H1 (cell line): ENCODE data around the gene TIE1. TPM values are rescaled to one million over a fixed set of nuclear protein-coding genes. Genes with fewer than 3 reads are reported as not detected.

Source experiments
- CTCF ChIA-PET: fragments of 300-600 bp; sonication (Branson Sonifier 250); formaldehyde crosslinking; loops from one replicate; lab custom pipeline; 2021; ENCODE audit not compliant: partially characterized antibody; lab: Charles Lee
- POLR2A ChIA-PET: fragments of 300-600 bp; sonication (Branson Sonifier 250); formaldehyde crosslinking; loops from one replicate; lab custom pipeline; 2021; ENCODE audit warnings: inconsistent platforms; ENCODE audit not compliant: partially characterized antibody; lab: Charles Lee
- DNase-seq, 2 experiments: peaks; one replicate each; pipeline versions ENCODE4 v3.0.0 to v3.0.0-alpha.2; 2010 to 2022; ENCODE audit warnings: low spot score in 2 of 2, low read depth in 1 of 2, mixed read lengths in 1 of 2
- FAIRE-seq: peaks from 2 replicates; lab custom pipeline; 2011; peaks lifted over from hg19 to GRCh38; lab: Jason Lieb, UNC
- H2AFZ ChIP-seq: 2 replicates; pipeline ENCODE4 v1.8.1; 2012; ENCODE audit warnings: low read length, inconsistent platforms
- H2AK5ac ChIP-seq: 2 replicates; pipeline ENCODE4 v1.6.1; 2013; ENCODE audit warnings: low read depth, low read length
- H2BK120ac ChIP-seq: replicated peaks from 2 replicates; pipeline ENCODE3; 2013; ENCODE audit warnings: low read depth, low read length, inconsistent platforms
- H2BK12ac ChIP-seq: 2 replicates; pipeline ENCODE4 v1.6.1; 2013; ENCODE audit warnings: low read depth, low read length
- H2BK15ac ChIP-seq: 2 replicates; pipeline ENCODE4 v1.6.1; 2013; ENCODE audit warnings: low read length
- H2BK20ac ChIP-seq: 2 replicates; pipeline ENCODE4 v1.6.1; 2013; ENCODE audit warnings: low read length
- H2BK5ac ChIP-seq: 2 replicates; pipeline ENCODE4 v1.6.1; 2013; ENCODE audit warnings: low read depth, low read length
- H3K14ac ChIP-seq: 2 replicates; pipeline ENCODE4 v1.6.1; 2013; ENCODE audit warnings: inconsistent platforms; ENCODE audit not compliant: insufficient read length
- H3K18ac ChIP-seq: 2 replicates; pipeline ENCODE4 v1.6.1; 2013; ENCODE audit warnings: low read length; ENCODE audit errors: extremely low read depth
- H3K23ac ChIP-seq: 2 replicates; pipeline ENCODE4 v1.6.1; 2013; ENCODE audit warnings: inconsistent platforms; ENCODE audit not compliant: insufficient read length
- H3K23me2 ChIP-seq: 2 replicates; pipeline ENCODE4 v1.6.1; 2013; ENCODE audit warnings: low read depth, low read length
- H3K27ac ChIP-seq: 2 replicates; pipeline ENCODE4 v1.6.1; 2011; ENCODE audit warnings: low read depth, low read length, inconsistent platforms
- H3K27me3 ChIP-seq, 4 experiments: replicated peaks in 1 of 4; 1 replicate in 1 of 4; 2 replicates in 3 of 4; pipeline versions ENCODE4 v1.6.1 to v1.8.1; 2011 to 2013; ENCODE audit warnings: low read length in 3 of 4, mild to moderate bottlenecking in 3 of 4, inconsistent platforms in 2 of 4, mixed read lengths in 2 of 4, moderate library complexity in 1 of 4; ENCODE audit not compliant: control insufficient read depth in 3 of 4, insufficient read depth in 3 of 4; ENCODE audit errors: extremely low read depth in 1 of 4
- H3K36me3 ChIP-seq, 4 experiments: 2 replicates each; pipeline versions ENCODE4 v1.6.1 to v1.8.1; 2011 to 2013; ENCODE audit warnings: mild to moderate bottlenecking in 4 of 4, low read length in 3 of 4, moderate library complexity in 2 of 4, control low read depth in 1 of 4, inconsistent platforms in 1 of 4; ENCODE audit not compliant: insufficient read depth in 4 of 4, control insufficient read depth in 2 of 4
- H3K4ac ChIP-seq: replicated peaks from 2 replicates; pipeline ENCODE3; 2013; ENCODE audit warnings: low read length, low read depth, mixed read lengths, inconsistent platforms; ENCODE audit not compliant: insufficient read length
- H3K4me1 ChIP-seq, 4 experiments: replicated peaks in 1 of 4; 1 replicate in 1 of 4; 2 replicates in 3 of 4; pipeline versions ENCODE4 v1.6.1 to v1.8.1; 2011 to 2013; ENCODE audit warnings: low read length in 3 of 4, inconsistent platforms in 2 of 4, mixed read lengths in 1 of 4; ENCODE audit not compliant: insufficient read depth in 4 of 4, control insufficient read depth in 3 of 4
- H3K4me2 ChIP-seq, 2 experiments: 2 replicates each; pipeline versions ENCODE4 v1.6.1 to v1.8.1; 2011 to 2013; ENCODE audit warnings: low read depth in 2 of 2, low read length in 2 of 2, control low read depth in 1 of 2, inconsistent platforms in 1 of 2, mild to moderate bottlenecking in 1 of 2; ENCODE audit not compliant: insufficient read depth in 1 of 2
- H3K4me3 ChIP-seq, 4 experiments: fragments of 200-600, 300-600 bp in 1 of 4; sonication (generic), shearing (Covaris generic), sonication (Bioruptor Twin) in 1 of 4; 2 replicates each; pipeline versions ENCODE4 v1.5.1 to v1.8.1; 2011 to 2016; ENCODE audit warnings: low read length in 4 of 4, low read depth in 3 of 4, control low read depth in 2 of 4, inconsistent platforms in 2 of 4, mild to moderate bottlenecking in 2 of 4, mixed read lengths in 1 of 4, moderate library complexity in 1 of 4; ENCODE audit not compliant: insufficient read depth in 2 of 4; ENCODE audit errors: extremely low read depth in 1 of 4
- H3K56ac ChIP-seq: replicated peaks from 2 replicates; pipeline ENCODE3; 2013; ENCODE audit warnings: low read depth, mild to moderate bottlenecking, mixed read lengths, low read length, inconsistent platforms; ENCODE audit not compliant: insufficient read length
- H3K79me1 ChIP-seq: 2 replicates; pipeline ENCODE4 v1.6.1; 2013; ENCODE audit warnings: low read depth, low read length, control low read depth
- H3K79me2 ChIP-seq, 2 experiments: 2 replicates each; pipeline versions ENCODE4 v1.6.1 to v1.8.1; 2012 to 2013; ENCODE audit warnings: low read length in 2 of 2, mild to moderate bottlenecking in 2 of 2, inconsistent platforms in 1 of 2; ENCODE audit not compliant: insufficient read depth in 2 of 2, control insufficient read depth in 1 of 2
- H3K9ac ChIP-seq, 4 experiments: replicated peaks in 1 of 4; 1 replicate in 1 of 4; 2 replicates in 3 of 4; pipeline versions ENCODE4 v1.6.1 to v1.8.1; 2011 to 2013; ENCODE audit warnings: low read depth in 3 of 4, low read length in 3 of 4, control low read depth in 2 of 4, mild to moderate bottlenecking in 2 of 4, moderate library complexity in 2 of 4, inconsistent platforms in 1 of 4; ENCODE audit errors: extremely low read depth in 1 of 4
- H3K9me3 ChIP-seq, 2 experiments: 2 replicates each; pipeline versions ENCODE4 v1.6.1 to v1.8.1; 2012 to 2013; ENCODE audit warnings: mild to moderate bottlenecking in 2 of 2, moderate library complexity in 2 of 2, control low read depth in 1 of 2, inconsistent platforms in 1 of 2, low read depth in 1 of 2, low read length in 1 of 2, mixed read lengths in 1 of 2; ENCODE audit not compliant: insufficient read depth in 2 of 2
- H4K20me1 ChIP-seq, 2 experiments: replicated peaks in 1 of 2; 2 replicates each; pipeline versions ENCODE3 to v1.8.1; 2011 to 2013; ENCODE audit warnings: inconsistent platforms in 2 of 2, low read length in 2 of 2, mild to moderate bottlenecking in 1 of 2; ENCODE audit not compliant: insufficient read depth in 2 of 2, control insufficient read depth in 1 of 2
- H4K5ac ChIP-seq: 2 replicates; pipeline ENCODE4 v1.6.1; 2013; ENCODE audit warnings: low read length, low read depth, mixed read lengths, inconsistent platforms; ENCODE audit not compliant: insufficient read length
- H4K8ac ChIP-seq: 2 replicates; pipeline ENCODE4 v1.8.0; 2013; ENCODE audit warnings: mild to moderate bottlenecking, moderate library complexity, low read length, inconsistent platforms; ENCODE audit not compliant: insufficient read depth; ENCODE audit errors: extremely low read depth
- H4K91ac ChIP-seq: replicated peaks from 2 replicates; pipeline ENCODE3; 2013; ENCODE audit warnings: low read length, mixed read lengths, inconsistent platforms; ENCODE audit not compliant: insufficient read length
- BRCA1 ChIP-seq: IDR thresholded peaks from 2 replicates; pipeline ENCODE4 v1.6.1; 2012; ENCODE audit warnings: low read depth, low read length, improper control_type of control experiment
- CEBPB ChIP-seq: IDR thresholded peaks from 2 replicates; pipeline ENCODE4 v1.6.1; 2012; ENCODE audit warnings: low read depth, low read length
- E2F6 ChIP-seq: IDR thresholded peaks from 2 replicates; pipeline ENCODE4 v1.6.1; 2012; ENCODE audit warnings: inconsistent platforms
- EZH2 ChIP-seq: fragments of 200-600 bp; sonication (generic); IDR thresholded peaks from 2 replicates; pipeline ENCODE4 v1.7.1; 2012; ENCODE audit warnings: low read depth, mild to moderate bottlenecking, moderate library complexity, low read length, inconsistent platforms; ENCODE audit not compliant: severe bottlenecking
- GTF2F1 ChIP-seq: IDR thresholded peaks from 2 replicates; pipeline ENCODE4 v1.6.1; 2012; ENCODE audit warnings: low read depth, low read length, improper control_type of control experiment, borderline replicate concordance
- MAX ChIP-seq: IDR thresholded peaks from 2 replicates; pipeline ENCODE4 v1.6.1; 2012; ENCODE audit warnings: inconsistent platforms
- NRF1 ChIP-seq: IDR thresholded peaks from 2 replicates; pipeline ENCODE4 v1.6.1; 2011; ENCODE audit warnings: mild to moderate bottlenecking, low read depth, low read length, improper control_type of control experiment
- POLR2AphosphoS5 ChIP-seq: IDR thresholded peaks from 2 replicates; pipeline ENCODE4 v1.6.1; 2011; ENCODE audit warnings: low read depth, low read length
- RNF2 ChIP-seq: fragments of 200-900, 300-1000 bp; sonication (generic); IDR thresholded peaks from 2 replicates; pipeline ENCODE4 v1.7.1; 2016; ENCODE audit warnings: borderline replicate concordance, low read depth, mild to moderate bottlenecking, antibody characterized with exemption, low read length; ENCODE audit not compliant: poor library complexity, severe bottlenecking; ENCODE audit errors: missing control alignments
- RXRA ChIP-seq: IDR thresholded peaks from 2 replicates; pipeline ENCODE4 v1.6.1; 2011; ENCODE audit warnings: low read depth, mild to moderate bottlenecking, low read length, moderate library complexity; ENCODE audit not compliant: insufficient read depth
- TCF12 ChIP-seq: IDR thresholded peaks from 2 replicates; pipeline ENCODE4 v1.6.1; 2011; ENCODE audit warnings: low read depth, mild to moderate bottlenecking, low read length
- TEAD4 ChIP-seq: IDR thresholded peaks from 2 replicates; pipeline ENCODE4 v1.6.1; 2012; ENCODE audit warnings: low read depth, low read length, inconsistent platforms, mixed read lengths
- WGBS, 2 experiments: shearing (Covaris generic) in 1 of 2; methylation state at CpG; one replicate each; pipeline versions ENCODE4 v1.1.6 to v1.1.7; 2013 to 2015; ENCODE audit warnings: low lambda C conversion rate in 2 of 2, mixed read lengths in 2 of 2, inconsistent platforms in 1 of 2, low coverage in 1 of 2, missing lambda C conversion rate in 1 of 2; ENCODE audit not compliant: insufficient replicate concordance in 2 of 2, insufficient coverage in 1 of 2, insufficient read length in 1 of 2; ENCODE audit errors: extremely low coverage in 1 of 2, missing lambda C conversion rate in 1 of 2; 5-methylcytosine and 5-hydroxymethylcytosine counted together
- polyA plus RNA-seq, 7 experiments: library from polyadenylated mRNA; depleted of rRNA in 3 of 7; stranded (reverse) in 5 of 7; unstranded in 2 of 7; fragments of >200 nt in 5 of 7; fragments of 200-250 nt in 2 of 7; gene quantifications; 1 replicate in 5 of 7; 2 replicates in 1 of 7; 4 replicates in 1 of 7; pipeline versions ENCODE4 v1.2.1 to v1.2.3, GENCODE V29; 2011 to 2013; ENCODE audit warnings: missing spikeins in 2 of 7, mixed read lengths in 2 of 7
- total RNA-seq: library from RNA; stranded (reverse); fragmentation: NEBNext Ultra II Directional; extraction: Animal tissue kit (Norgen Biotek cat#: 25700); gene quantifications from 2 replicates; pipeline ENCODE4 v1.2.1, GENCODE V29; 2021

TIE1 gene
- total and polyA plus RNA-seq, 2 of the 8 experiments (the other 6 are each of a cell fraction or from before 2014, with no cell fraction given): 0.74 to 2.2 TPM

GRCh38 chr1:43302201-43302600, 1.4 kb downstream of the TIE1 start:
- no peak overlapping the region for H2AFZ ChIP-seq
- no peaks in the 10 kb centered on the region for H3K79me1 ChIP-seq
- H3K27ac ChIP-seq: no peak overlapping the region
- peaks cover 0 to 2% (median 2%) of the 10 kb centered on the region in 4 experiments; a peak in 3 of 7 replicates for H3K4me1 ChIP-seq
- H4K20me1 ChIP-seq: no peaks in the 10 kb centered on the region
- H3K14ac ChIP-seq: no peak overlapping the region
- no peak overlapping the region for H3K4ac ChIP-seq
- no peak overlapping the region for H3K23ac ChIP-seq
- no peak overlapping the region for H3K18ac ChIP-seq
- no peak overlapping the region; a peak in 1 of 7 replicates for H3K9ac ChIP-seq
- no peak overlapping the region for H2BK5ac ChIP-seq
- no peak overlapping the region for H4K5ac ChIP-seq
- H2AK5ac ChIP-seq: 0 out of 2 replicates have a peak overlapping the region, but pooled peaks have one; percentile 28
- FAIRE-seq: no peak
- H2BK12ac ChIP-seq: peak overlapping the region; percentile 50; the same call in 1 of the 2 replicates
- CTCF ChIA-PET: interaction anchor here (2.7 to 3.1 kb wide), 2 partner anchors 14 to 16 kb away, joined by 6 to 12 read pairs; partner anchors contain the start of gene C1orf210
- no peak overlapping the region for H2BK120ac ChIP-seq
- no peak overlapping the region for H2BK15ac ChIP-seq
- H4K8ac ChIP-seq: no peak overlapping the region; the same call in 1 of the 2 replicates
- H3K4me3 ChIP-seq: no peak overlapping the region
- no peaks in the 10 kb centered on the region for H3K9me3 ChIP-seq
- H4K91ac ChIP-seq: no peak overlapping the region
- no peak overlapping the region for H2BK20ac ChIP-seq
- no peak overlapping the region for H3K56ac ChIP-seq
- no peaks in the 10 kb centered on the region for H3K23me2 ChIP-seq
- H3K36me3 ChIP-seq: no peaks in the 10 kb centered on the region
- 88% methylated on average over 1 of the region's 1 CpG; no CpG with 5 or more reads in 1 of the 2 experiments for whole genome bisulfite sequencing, 2 experiments
- no peaks in the 10 kb centered on the region for H3K27me3 ChIP-seq
- DNase-seq: no peak
- TF ChIP-seq POLR2AphosphoS5: no peak
- no peak for TF ChIP-seq MAX
- TF ChIP-seq CEBPB: no peak
- no peak for TF ChIP-seq RXRA
- no peak for TF ChIP-seq EZH2
- no peak for TF ChIP-seq TCF12
- TF ChIP-seq E2F6: no peak
- no peak for TF ChIP-seq RNF2
- TF ChIP-seq GTF2F1: no peak
- no peak for TF ChIP-seq NRF1
- TF ChIP-seq BRCA1: no peak
- TF ChIP-seq TEAD4: no peak
- H3K79me2 ChIP-seq: no peaks in the 10 kb centered on the region
- no peak overlapping the region for H3K4me2 ChIP-seq
- POLR2A ChIA-PET: no interaction called here
